ENCODE measurements around the gene TACC2.

Gene TACC2

DNA sequence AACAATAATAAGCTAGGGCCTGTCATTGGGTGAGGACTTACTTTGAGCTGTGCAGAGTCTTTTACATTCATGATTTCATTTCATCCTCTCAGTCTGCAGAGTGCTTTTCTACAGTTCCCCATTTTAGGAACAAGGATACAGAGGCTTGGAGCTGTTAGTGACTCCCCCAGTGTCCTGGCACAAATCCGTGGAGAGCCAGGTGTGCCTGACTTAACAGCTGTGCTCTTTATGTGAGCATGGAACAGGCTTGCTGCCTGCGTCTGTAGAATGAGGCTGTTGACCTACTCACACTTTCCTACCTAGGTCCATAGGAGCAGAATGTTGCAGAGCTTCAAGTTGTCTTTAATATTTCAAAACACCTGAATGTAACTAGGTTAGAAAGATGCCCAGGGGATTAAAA lies 231.8 kb downstream of the TACC2 start:
- Mint-ChIP-seq H3K27ac (no peak overlapping the region), H3K4me3 (no peak overlapping the region), H3K36me3 (no peaks in the 10 kb centered on the region), H3K4me1 (no peaks in the 10 kb centered on the region), H3K9me3 (no peaks in the 10 kb centered on the region), H3K27me3 (peaks cover 5 to 9% of the 10 kb centered on the region in 2 donors)
- no peak for DNase-seq
- no peak for ATAC-seq (replicated peaks)

- no peaks in the 10 kb centered on the region for H3K36me3 Mint-ChIP-seq
- H3K9me3 Mint-ChIP-seq, result no peaks in the 10 kb centered on the region
- no peak overlapping the region for H3K4me3 Mint-ChIP-seq
- H3K27ac Mint-ChIP-seq, result no peak overlapping the region
- H3K4me1 Mint-ChIP-seq, result no peaks in the 10 kb centered on the region
- ATAC-seq (replicated peaks), result no peak
- no peak for DNase-seq
- peaks cover 5 to 9% of the 10 kb centered on the region in 2 donors for H3K27me3 Mint-ChIP-seq
Observed at GRCh38 chr10:122221958-122222357, 233.0 kb downstream of the TACC2 start.

DNA sequence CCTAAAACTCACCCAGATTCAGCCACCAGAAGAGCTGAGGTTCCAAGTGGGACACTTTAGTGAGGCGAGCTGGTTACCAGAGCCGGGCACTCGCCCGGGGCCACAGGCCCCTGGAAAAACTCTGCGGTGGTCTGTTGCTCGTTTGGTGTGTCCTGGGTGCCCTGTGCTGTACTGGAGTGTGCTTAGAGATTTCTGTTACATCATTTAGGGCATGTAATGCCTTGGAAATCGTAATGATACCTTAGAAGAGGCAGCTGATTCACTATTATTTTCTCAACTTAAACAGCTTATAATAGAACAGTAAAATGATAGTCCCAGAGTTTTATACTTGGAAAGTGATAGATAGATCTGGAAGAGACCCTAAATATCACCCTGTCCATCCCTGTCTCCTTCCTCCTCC lies 233.7 kb downstream of the TACC2 start:
- H3K27me3 Mint-ChIP-seq, result peaks cover 5 to 7% of the 10 kb centered on the region in 2 donors
- H3K36me3 Mint-ChIP-seq, result no peaks in the 10 kb centered on the region
- no peak overlapping the region for H3K27ac Mint-ChIP-seq
- H3K9me3 Mint-ChIP-seq, result no peaks in the 10 kb centered on the region
- DNase-seq (no peak), ATAC-seq (replicated peaks) (no peak)
- no peak overlapping the region for H3K4me3 Mint-ChIP-seq
- no peaks in the 10 kb centered on the region for H3K4me1 Mint-ChIP-seq

DNA sequence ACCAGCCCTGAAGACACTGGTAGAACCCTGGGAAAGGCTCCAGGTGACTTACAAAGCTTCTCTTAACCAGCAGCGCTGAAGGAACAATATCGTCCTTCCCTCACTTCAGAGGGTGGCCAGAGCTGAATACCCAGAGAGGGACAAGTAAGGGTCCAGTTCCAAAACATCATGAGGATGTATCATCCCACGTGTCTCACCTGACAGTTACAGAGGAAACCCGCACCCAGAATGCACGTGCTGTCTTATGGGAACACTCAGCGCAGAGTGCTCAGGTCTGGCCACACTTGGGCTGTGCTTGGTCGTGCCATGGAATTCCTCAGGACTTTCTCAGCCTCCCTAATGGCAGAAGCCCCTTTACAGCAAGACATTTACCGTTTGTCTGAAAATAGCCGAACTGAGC lies 235.2 kb downstream of the TACC2 start:
- no peak overlapping the region for H3K4me3 Mint-ChIP-seq
- ATAC-seq (replicated peaks), result no peak
- H3K4me1 Mint-ChIP-seq, result no peaks in the 10 kb centered on the region
- peaks cover 5 to 7% of the 10 kb centered on the region in 2 donors for H3K27me3 Mint-ChIP-seq
- no peak overlapping the region for H3K27ac Mint-ChIP-seq
- DNase-seq, result no peak
- no peaks in the 10 kb centered on the region for H3K9me3 Mint-ChIP-seq
- H3K36me3 Mint-ChIP-seq, result no peaks in the 10 kb centered on the region

DNA sequence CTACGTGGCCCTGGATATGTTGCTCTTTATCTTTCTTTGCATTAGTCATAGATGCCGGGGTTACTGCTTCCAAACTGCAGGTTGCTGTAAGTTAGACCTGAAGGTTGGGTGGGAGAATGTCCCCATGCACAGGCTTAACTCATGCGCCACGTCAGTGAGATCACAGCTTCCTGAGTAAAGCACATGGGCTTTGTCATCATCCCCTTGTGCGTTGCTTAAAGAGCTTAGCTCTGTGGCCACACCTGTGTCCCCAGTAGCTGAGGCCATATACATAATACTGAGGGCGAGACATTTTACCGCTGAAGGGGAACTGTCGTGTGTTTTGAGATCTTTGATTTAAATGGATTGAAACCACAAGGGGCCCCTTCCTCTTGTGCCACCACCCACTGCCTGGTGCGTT lies 236.4 kb downstream of the TACC2 start:
- Mint-ChIP-seq H3K4me1 (no peaks in the 10 kb centered on the region), H3K27me3 (peaks cover 5 to 7% of the 10 kb centered on the region in 2 donors), H3K27ac (no peak overlapping the region), H3K36me3 (no peaks in the 10 kb centered on the region), H3K4me3 (no peak overlapping the region), H3K9me3 (no peaks in the 10 kb centered on the region)
- DNase-seq (no peak), ATAC-seq (replicated peaks) (peak in 1 of 2 donors; percentile 12)

DNA sequence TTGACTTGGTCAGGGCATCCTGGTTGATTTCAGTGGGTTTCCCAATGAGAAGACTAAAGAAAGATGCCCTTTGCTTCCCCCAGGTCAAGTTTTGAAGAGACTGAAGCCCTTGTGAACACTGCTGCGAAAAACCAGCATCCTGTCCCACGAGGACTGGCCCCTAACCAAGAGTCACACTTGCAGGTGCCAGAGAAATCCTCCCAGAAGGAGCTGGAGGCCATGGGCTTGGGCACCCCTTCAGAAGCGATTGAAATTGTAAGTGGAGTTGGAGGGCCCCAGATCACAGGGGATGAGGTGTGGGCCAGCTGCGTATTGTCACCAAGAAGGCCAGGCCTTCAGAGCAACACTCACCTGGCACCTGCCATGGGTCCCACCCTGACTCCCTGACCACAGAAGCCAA lies 238.8 kb downstream of the TACC2 start:
- Mint-ChIP-seq H3K4me1 (no peaks in the 10 kb centered on the region), H3K27me3 (peaks cover 2 to 4% of the 10 kb centered on the region in 2 donors), H3K27ac (no peak overlapping the region), H3K9me3 (no peaks in the 10 kb centered on the region), H3K36me3 (no peaks in the 10 kb centered on the region), H3K4me3 (no peak overlapping the region)
- ATAC-seq (replicated peaks) (no peak), DNase-seq (no peak)

DNA sequence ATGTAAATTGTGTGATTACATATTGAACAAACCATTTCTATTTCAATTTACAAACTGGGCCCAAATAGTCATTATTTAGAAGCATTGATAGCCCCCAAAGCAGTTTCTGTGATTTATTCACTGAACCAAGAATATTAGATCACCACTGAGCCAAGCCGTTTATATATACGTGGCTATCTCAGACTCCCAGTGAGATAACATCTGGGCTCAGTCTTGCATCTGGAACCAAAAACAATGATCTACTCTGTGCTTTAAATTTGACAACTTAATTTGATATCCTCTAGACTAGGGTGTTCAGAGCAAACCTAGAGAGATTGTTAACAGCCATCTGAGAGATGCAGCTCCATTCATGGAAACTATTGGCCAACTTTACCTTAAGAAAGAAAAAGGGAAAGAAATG lies 240.7 kb downstream of the TACC2 start:
- peaks cover 7 to 8% of the 10 kb centered on the region in 2 donors for H3K27me3 Mint-ChIP-seq
- no peak for DNase-seq
- no peaks in the 10 kb centered on the region for H3K4me1 Mint-ChIP-seq
- H3K9me3 Mint-ChIP-seq, result no peaks in the 10 kb centered on the region
- no peaks in the 10 kb centered on the region for H3K36me3 Mint-ChIP-seq
- H3K27ac Mint-ChIP-seq, result no peak overlapping the region
- no peak overlapping the region for H3K4me3 Mint-ChIP-seq
- no peak for ATAC-seq (replicated peaks)

- peaks cover 7 to 8% of the 10 kb centered on the region in 2 donors for H3K27me3 Mint-ChIP-seq
- H3K27ac Mint-ChIP-seq, result no peak overlapping the region
- no peak for DNase-seq
- no peaks in the 10 kb centered on the region for H3K36me3 Mint-ChIP-seq
- no peaks in the 10 kb centered on the region for H3K9me3 Mint-ChIP-seq
- no peak overlapping the region for H3K4me3 Mint-ChIP-seq
- no peak for ATAC-seq (replicated peaks)
- no peaks in the 10 kb centered on the region for H3K4me1 Mint-ChIP-seq
Observed at GRCh38 chr10:122230222-122230621, 241.3 kb downstream of the TACC2 start.

DNA sequence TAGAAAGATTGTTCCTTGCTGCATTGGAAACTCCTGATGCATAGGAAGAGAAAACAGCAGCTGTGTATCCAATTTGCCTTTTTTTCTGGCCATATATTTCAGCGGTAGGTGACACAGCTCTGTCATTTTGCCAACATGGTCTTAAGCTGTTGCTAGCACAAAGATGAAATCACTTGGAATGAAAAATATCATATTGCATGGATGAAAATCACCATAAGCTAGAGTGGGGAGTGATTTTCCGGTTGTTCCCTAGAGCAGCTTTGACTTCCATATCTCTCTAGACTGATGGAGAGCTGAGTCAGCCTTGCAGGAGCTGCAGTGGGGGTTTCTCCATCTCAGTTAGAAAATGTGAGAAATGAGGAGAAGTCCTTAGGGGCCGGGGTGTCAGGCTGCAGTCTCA lies 243.8 kb downstream of the TACC2 start:
- H3K4me3 Mint-ChIP-seq, result no peak overlapping the region
- DNase-seq (no peak), ATAC-seq (replicated peaks) (no peak)
- peaks cover 7 to 8% of the 10 kb centered on the region in 2 donors for H3K27me3 Mint-ChIP-seq
- no peak overlapping the region for H3K27ac Mint-ChIP-seq
- H3K9me3 Mint-ChIP-seq, result no peaks in the 10 kb centered on the region
- H3K4me1 Mint-ChIP-seq, result no peaks in the 10 kb centered on the region
- no peaks in the 10 kb centered on the region for H3K36me3 Mint-ChIP-seq

DNA sequence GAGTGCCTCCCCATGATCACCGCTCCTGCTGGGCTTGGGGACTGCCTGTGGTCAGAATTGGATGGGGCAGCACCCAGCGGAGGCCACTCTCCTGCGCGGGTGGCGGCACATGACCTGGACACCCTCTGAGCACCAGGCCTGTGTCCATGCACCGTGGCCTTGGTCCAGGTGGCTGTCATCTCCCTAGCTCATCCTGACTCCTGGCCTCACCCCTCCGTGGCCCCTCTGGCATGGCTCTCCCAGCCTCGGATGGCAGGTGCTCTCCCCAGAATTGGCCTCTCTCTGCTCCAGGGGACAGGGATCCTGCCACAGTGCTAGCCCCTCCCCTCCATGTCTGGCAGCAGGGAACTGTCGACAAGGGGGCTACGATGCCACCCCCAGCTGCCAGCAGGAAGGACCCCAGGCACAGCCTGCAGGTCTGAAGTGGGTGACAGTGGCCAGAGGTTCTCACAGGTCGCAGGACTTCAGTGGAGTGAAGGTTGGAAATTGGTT lies 244.9 kb downstream of the TACC2 start:
- DNase-seq, result no peak
- Mint-ChIP-seq H3K9me3 (no peaks in the 10 kb centered on the region), H3K4me3 (no peak overlapping the region), H3K4me1 (no peaks in the 10 kb centered on the region), H3K27me3 (peaks cover 7 to 8% of the 10 kb centered on the region in 2 donors), H3K27ac (no peak overlapping the region), H3K36me3 (no peaks in the 10 kb centered on the region)
- no peak for ATAC-seq (replicated peaks)

GRCh38 chr10:122234416-122234815 lies 245.5 kb downstream of the TACC2 start:
- no peak overlapping the region for H3K4me3 Mint-ChIP-seq
- H3K4me1 Mint-ChIP-seq, result no peaks in the 10 kb centered on the region
- no peak for DNase-seq
- no peak overlapping the region for H3K27ac Mint-ChIP-seq
- no peaks in the 10 kb centered on the region for H3K9me3 Mint-ChIP-seq
- no peak for ATAC-seq (replicated peaks)
- no peaks in the 10 kb centered on the region for H3K36me3 Mint-ChIP-seq
- peaks cover 7 to 8% of the 10 kb centered on the region in 2 donors for H3K27me3 Mint-ChIP-seq

DNA sequence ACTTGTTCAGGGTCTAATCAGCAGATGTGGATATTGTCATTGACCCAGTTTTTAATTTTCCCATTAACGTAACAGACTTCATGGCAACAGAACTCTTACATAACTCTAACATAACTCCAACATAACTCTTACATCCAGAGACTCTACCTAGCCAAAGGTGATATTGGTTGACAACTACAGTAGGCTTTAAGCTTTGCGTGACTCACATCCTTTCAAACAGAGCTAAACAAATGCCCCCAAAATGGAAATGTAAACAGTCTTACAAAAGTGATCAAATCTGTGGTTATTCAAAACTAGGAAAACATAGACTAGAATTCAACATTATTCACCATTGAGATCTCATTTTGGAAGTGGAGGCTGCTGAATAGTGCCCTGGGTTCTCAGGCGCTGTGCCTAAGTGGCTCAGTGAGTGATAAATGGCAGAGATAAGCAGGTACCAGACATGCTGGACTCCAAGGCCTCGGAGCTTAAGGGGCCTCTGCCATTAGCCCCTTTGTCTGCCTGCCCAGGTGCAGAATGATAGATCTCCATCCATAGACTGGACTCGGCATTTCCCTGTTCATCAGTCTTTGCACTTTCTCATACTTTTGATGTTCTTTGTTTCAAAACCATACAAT lies 247.8 kb downstream of the TACC2 start:
- H3K27ac Mint-ChIP-seq, result no peak overlapping the region
- H3K4me3 Mint-ChIP-seq, result no peak overlapping the region
- peaks cover 7 to 8% of the 10 kb centered on the region in 2 donors for H3K27me3 Mint-ChIP-seq
- DNase-seq, result no peak
- ATAC-seq (replicated peaks), result no peak
- no peaks in the 10 kb centered on the region for H3K36me3 Mint-ChIP-seq
- H3K9me3 Mint-ChIP-seq, result no peaks in the 10 kb centered on the region
- H3K4me1 Mint-ChIP-seq, result no peaks in the 10 kb centered on the region

DNA sequence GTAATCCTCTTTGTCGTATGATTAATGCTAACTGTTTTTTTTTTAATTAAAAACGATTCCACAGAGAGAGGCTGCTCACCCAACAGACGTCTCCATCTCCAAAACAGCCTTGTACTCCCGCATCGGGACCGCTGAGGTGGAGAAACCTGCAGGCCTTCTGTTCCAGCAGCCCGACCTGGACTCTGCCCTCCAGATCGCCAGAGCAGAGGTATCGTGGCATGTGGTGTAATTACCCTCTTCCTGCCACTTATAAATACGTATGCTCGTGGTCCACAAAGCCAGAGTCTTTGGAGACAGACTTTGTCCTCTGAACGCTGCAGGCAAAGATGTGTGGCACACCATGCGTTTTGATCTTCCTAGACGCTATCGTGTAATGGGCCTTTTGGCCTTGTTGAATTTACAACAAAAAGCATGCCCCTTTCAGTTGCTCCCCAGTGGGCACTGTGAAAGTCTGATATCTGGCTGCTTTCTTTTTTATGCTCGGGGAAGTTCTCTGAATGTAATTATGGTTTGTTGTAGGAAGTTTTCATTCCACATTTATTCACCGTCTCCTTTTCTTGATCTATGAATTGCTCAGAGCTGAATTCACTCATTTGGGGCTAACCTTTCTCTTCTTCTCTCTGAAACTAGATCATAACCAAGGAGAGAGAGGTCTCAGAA lies 248.5 kb downstream of the TACC2 start:
- Mint-ChIP-seq H3K4me3 (no peak overlapping the region), H3K4me1 (no peaks in the 10 kb centered on the region), H3K27me3 (peaks cover 7 to 8% of the 10 kb centered on the region in 2 donors), H3K9me3 (no peaks in the 10 kb centered on the region), H3K27ac (no peak overlapping the region), H3K36me3 (no peaks in the 10 kb centered on the region)
- ATAC-seq (replicated peaks), result no peak
- DNase-seq, result no peak

DNA sequence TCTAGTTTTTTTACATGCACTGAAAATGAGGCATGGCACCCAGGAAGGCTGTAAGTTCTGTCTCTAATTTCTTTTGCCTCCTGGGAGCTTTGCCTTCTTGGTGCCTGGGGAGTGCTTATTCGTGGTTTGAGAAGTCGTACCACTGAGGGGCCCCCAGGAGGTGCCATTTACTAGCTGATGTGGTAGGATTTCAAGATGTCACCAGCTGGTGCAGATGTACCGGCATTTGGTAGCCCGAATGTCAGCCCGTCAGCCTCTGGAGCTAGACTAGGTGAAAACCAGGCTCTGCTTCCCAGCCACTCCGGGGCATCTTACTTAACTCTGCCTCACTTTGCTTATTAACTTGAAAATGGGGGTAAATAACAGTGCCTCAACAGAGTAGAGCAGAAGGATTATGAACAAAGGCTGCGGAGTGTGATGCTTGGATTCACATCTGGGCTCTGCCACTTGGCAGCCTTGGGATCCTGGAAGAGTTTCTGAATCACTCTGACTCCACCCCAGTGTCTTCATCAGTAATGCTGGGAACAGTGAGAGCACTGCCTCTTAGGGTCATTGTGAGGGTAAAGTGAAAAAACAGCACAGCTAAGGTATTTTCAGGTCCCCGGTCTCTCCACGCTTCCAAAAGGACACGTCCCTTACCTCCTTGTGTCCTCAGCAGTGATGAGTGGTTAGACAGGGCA lies 250.8 kb downstream of the TACC2 start:
- Mint-ChIP-seq H3K4me3 (no peak overlapping the region), H3K27me3 (peaks cover 0 to 4% of the 10 kb centered on the region in 2 donors), H3K9me3 (no peaks in the 10 kb centered on the region), H3K4me1 (no peaks in the 10 kb centered on the region), H3K36me3 (no peaks in the 10 kb centered on the region), H3K27ac (no peak overlapping the region)
- no peak for DNase-seq
- no peak for ATAC-seq (replicated peaks)

GRCh38 chr10:122240401-122240800 lies 251.4 kb downstream of the TACC2 start:
- H3K4me3 Mint-ChIP-seq, result no peak overlapping the region
- H3K9me3 Mint-ChIP-seq, result no peaks in the 10 kb centered on the region
- H3K4me1 Mint-ChIP-seq, result no peaks in the 10 kb centered on the region
- peaks cover 0 to 4% of the 10 kb centered on the region in 2 donors for H3K27me3 Mint-ChIP-seq
- DNase-seq (no peak), ATAC-seq (replicated peaks) (no peak)
- H3K27ac Mint-ChIP-seq, result no peak overlapping the region
- H3K36me3 Mint-ChIP-seq, result no peaks in the 10 kb centered on the region

Measured in stimulated activated naive B cell treated with anti-CD40 and anti-IgM and Interleukin-4, amounts not matched to agents 10 μg/mL and 1 μg/mL and 100 μg/mL, for 72 hours (primary cell).